Calu3 (cell line): ENCODE measurements around the gene RELB. TPM values are rescaled to one million over a fixed set of nuclear protein-coding genes. Genes with fewer than 3 reads are reported as not detected.

ENCODE experiments used
- Bru-seq: library from RNA; stranded (reverse); fragments of 400-500 nt; gene quantifications from one replicate; lab custom pipeline; 2021; lab: Mats Ljungman, UMichigan
- BruChase-seq, 2 experiments: library from RNA; stranded (reverse); fragments of 400-500 nt; gene quantifications; one replicate each; lab custom pipeline; 2021; lab: Mats Ljungman, UMichigan
- BruUV-seq: library from RNA; stranded (reverse); fragments of 400-500 nt; replicated peaks from 2 replicates; lab custom pipeline; 2021; lab: Mats Ljungman, UMichigan
- CTCF ChIA-PET: fragments of 300-600 bp; sonication (Branson Sonifier 250); formaldehyde crosslinking; loops from one replicate; lab custom pipeline; 2022; ENCODE audit warnings: antibody characterized with exemption; lab: Charles Lee
- DNase-seq: peaks from one replicate; pipeline ENCODE4 v3.0.0; 2022
- H3K27ac Mint-ChIP-seq: one replicate; pipeline ENCODE4 v1.8.0; 2022; ENCODE audit warnings: mixed read lengths; ENCODE audit not compliant: unreplicated experiment
- H3K27me3 Mint-ChIP-seq: one replicate; pipeline ENCODE4 v1.8.0; 2022; ENCODE audit warnings: mixed read lengths; ENCODE audit not compliant: unreplicated experiment
- H3K36me3 Mint-ChIP-seq: one replicate; pipeline ENCODE4 v1.8.0; 2022; ENCODE audit warnings: mild to moderate bottlenecking, moderate library complexity, mixed read lengths; ENCODE audit not compliant: insufficient read depth, unreplicated experiment
- H3K4me1 Mint-ChIP-seq: one replicate; pipeline ENCODE4 v1.8.0; 2022; ENCODE audit warnings: mild to moderate bottlenecking, low read depth, mixed read lengths; ENCODE audit not compliant: unreplicated experiment
- H3K4me3 Mint-ChIP-seq: one replicate; pipeline ENCODE4 v1.8.0; 2022; ENCODE audit warnings: mild to moderate bottlenecking, low read depth, moderate library complexity, mixed read lengths; ENCODE audit not compliant: unreplicated experiment
- H3K9me3 Mint-ChIP-seq: one replicate; pipeline ENCODE4 v1.8.0; 2022; ENCODE audit warnings: low read depth, mixed read lengths; ENCODE audit not compliant: unreplicated experiment
- intact Hi-C: fragments of 100-400 bp; cut with micrococcal nuclease; formaldehyde crosslinking; loops from one replicate; pipeline ENCODE4 v1.10.0; 2022; ENCODE audit not compliant: unreplicated experiment
- long read RNA-seq: library from polyadenylated mRNA; stranded (forward); transcript quantifications from one replicate; pipeline ENCODE4 v2.0.0, GENCODE V29; 2022
- total RNA-seq: library from RNA; stranded (reverse); gene quantifications from 2 replicates; pipeline ENCODE4 v1.2.3, GENCODE V29; 2022
- TF ChIP-seq, protein P1 (sequence below): fragments of 200-600 bp; IDR thresholded peaks from one replicate; pipeline ENCODE4 v1.8.0; 2022; ENCODE audit warnings: antibody characterized with exemption; ENCODE audit not compliant: unreplicated experiment

Gene RELB, protein sequence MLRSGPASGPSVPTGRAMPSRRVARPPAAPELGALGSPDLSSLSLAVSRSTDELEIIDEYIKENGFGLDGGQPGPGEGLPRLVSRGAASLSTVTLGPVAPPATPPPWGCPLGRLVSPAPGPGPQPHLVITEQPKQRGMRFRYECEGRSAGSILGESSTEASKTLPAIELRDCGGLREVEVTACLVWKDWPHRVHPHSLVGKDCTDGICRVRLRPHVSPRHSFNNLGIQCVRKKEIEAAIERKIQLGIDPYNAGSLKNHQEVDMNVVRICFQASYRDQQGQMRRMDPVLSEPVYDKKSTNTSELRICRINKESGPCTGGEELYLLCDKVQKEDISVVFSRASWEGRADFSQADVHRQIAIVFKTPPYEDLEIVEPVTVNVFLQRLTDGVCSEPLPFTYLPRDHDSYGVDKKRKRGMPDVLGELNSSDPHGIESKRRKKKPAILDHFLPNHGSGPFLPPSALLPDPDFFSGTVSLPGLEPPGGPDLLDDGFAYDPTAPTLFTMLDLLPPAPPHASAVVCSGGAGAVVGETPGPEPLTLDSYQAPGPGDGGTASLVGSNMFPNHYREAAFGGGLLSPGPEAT
- total RNA-seq, result 37.9 and 44.5 TPM in 2 replicates
- Bru-seq, nascent RNA, result percentile 69 among the genes with signal in this experiment
- percentile 75 among the genes with signal in this experiment for BruChase-seq, experiment 1, labeled RNA remaining after a 6-hour chase
- BruChase-seq, experiment 2, labeled RNA remaining after a 2-hour chase, result percentile 86 among the genes with signal in this experiment
- long read RNA-seq, transcript RELB-202 (11 exons, 2,219 nt), result major isoform, 16 of 24 reads
- long read RNA-seq, partial matches to known transcripts, result 7 of 24 reads
- long read RNA-seq, other reads (novel, unspliced or antisense), result 1 of 24 reads

DNA sequence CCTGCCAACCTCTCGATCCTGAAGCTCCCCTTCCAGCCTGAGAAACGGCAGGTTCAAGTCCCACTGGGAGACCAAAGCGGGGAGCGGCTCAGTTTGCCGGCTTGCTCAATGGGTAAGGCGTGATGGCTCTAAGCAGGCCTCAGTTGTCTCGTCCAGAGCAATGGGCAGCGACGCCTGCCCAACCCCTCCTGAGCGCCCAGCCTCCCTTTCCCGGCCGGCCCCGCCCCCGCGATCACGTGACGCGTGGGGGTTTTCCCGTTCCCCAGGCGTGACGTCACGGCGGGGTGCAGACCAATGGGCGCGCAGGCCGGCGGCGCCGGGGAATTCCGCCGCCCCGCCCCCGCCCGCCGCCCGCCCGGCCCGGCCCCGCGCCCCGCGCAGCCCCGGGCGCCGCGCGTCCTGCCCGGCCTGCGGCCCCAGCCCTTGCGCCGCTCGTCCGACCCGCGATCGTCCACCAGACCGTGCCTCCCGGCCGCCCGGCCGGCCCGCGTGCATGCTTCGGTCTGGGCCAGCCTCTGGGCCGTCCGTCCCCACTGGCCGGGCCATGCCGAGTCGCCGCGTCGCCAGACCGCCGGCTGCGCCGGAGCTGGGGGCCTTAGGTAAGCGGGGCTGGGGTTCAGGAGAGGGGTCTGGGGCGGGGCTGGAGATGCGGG, at the start of gene RELB:
RELB (plus strand) TSS at position 378 of the 653 bp plus-strand sequence; CDS start at position 494, 116 bp downstream.
- H3K9me3 Mint-ChIP-seq, result no peaks in the 10 kb centered on the region
- H3K27me3 Mint-ChIP-seq, result no peaks in the 10 kb centered on the region
- peak within 1 kb of the TSS; percentile 75 for H3K4me3 Mint-ChIP-seq
- peaks cover 9% of the 10 kb centered on the region for H3K4me1 Mint-ChIP-seq
- peak within 1 kb of the TSS; percentile 78 for H3K27ac Mint-ChIP-seq
- H3K36me3 Mint-ChIP-seq, result peaks cover 31% of the 10 kb centered on the region
- intact Hi-C loops, result no loop called here
- CTCF ChIA-PET, result interaction anchor here (0.6 to 1.2 kb wide), 6 partner anchors 26 to 841 kb away, joined by 3 to 8 read pairs (median 3); partner anchors contain the start of genes BLOC1S3 and TRAPPC6A
- peak; percentile 99 for DNase-seq
- TF ChIP-seq, protein P1, sequence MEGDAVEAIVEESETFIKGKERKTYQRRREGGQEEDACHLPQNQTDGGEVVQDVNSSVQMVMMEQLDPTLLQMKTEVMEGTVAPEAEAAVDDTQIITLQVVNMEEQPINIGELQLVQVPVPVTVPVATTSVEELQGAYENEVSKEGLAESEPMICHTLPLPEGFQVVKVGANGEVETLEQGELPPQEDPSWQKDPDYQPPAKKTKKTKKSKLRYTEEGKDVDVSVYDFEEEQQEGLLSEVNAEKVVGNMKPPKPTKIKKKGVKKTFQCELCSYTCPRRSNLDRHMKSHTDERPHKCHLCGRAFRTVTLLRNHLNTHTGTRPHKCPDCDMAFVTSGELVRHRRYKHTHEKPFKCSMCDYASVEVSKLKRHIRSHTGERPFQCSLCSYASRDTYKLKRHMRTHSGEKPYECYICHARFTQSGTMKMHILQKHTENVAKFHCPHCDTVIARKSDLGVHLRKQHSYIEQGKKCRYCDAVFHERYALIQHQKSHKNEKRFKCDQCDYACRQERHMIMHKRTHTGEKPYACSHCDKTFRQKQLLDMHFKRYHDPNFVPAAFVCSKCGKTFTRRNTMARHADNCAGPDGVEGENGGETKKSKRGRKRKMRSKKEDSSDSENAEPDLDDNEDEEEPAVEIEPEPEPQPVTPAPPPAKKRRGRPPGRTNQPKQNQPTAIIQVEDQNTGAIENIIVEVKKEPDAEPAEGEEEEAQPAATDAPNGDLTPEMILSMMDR, result no peak
- no TSS peak for BruUV-seq

DNA sequence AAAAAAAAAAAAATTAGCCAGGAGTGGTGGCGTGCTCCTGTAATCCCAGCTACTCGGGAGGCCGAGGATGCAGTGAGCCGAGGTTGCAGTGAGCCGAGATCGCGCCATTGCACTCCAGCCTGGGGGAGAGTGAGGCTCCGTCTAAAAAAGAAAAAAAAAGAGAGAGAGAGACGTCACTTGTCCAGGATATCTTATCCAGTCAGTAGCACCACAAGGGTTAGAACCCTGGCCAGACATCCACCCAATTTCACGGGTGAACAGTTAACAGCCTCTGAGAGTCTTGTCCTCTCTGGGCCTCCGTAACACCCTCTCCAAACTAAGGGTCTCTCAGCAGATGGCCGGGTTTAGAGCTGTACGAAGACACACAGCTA, 47.0 kb upstream of the RELB start:
- Mint-ChIP-seq H3K9me3 (no peaks in the 10 kb centered on the region), H3K27me3 (no peaks in the 10 kb centered on the region), H3K4me1 (peaks cover 16% of the 10 kb centered on the region), H3K36me3 (peaks cover 28% of the 10 kb centered on the region), H3K4me3 (peak overlapping the region; percentile 88), H3K27ac (peak overlapping the region; percentile 96)
- CTCF ChIA-PET, result interaction anchor here (0.7 to 1.6 kb wide), 4 partner anchors 27 to 230 kb away, joined by 3 to 4 read pairs (median 4); partner anchors contain the start of gene APOE
- TF ChIP-seq, protein P1, result no peak
- DNase-seq, result no peak
- intact Hi-C loops, result no loop called here
- no TSS peak for BruUV-seq

DNA sequence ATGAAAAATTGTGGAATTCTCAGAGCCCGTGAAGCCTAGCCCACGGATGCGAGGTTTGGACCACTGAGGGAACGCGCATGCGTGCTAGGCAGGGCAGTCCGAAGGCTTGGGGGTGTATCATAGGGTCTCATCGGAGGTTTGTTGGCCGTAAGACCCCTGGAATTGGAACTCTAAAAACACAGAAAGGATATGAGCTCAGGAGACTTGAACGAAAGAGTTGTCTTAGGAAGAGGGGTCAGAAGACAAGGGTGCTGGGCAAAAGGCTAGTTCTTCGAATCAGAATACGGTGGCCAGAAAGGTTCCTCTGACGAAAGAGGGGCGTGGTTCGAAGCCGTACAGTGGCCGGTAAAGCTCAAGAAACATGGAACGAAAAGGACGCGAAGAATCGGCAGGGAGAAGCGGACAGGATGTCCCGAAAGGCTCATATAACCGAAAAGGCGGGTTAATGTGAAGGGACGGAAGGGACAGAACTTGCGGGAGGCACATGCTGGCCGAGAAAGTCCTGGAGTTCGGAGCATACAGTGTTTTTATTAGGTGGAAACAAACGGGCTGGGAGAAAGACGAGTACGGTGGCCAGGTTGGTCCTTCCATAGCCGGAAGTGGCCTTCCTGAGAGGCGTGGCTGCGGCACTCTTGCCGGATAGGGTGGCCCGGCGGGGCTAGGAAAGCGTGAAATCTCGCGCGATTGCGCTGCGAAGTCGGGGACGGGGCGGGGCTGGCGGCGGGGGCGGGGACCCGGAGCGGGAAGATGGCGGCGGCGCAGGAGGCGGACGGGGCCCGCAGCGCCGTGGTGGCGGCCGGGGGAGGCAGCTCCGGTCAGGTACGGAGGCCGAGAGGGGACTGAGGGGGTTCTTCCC, 46.4 kb upstream of the RELB start, which contains the start of gene CLPTM1:
CLPTM1 (plus strand) TSS at position 732 of the 856 bp plus-strand sequence; CDS start at position 748, 16 bp downstream.
- Mint-ChIP-seq H3K27me3 (no peaks in the 10 kb centered on the region), H3K36me3 (peaks cover 28% of the 10 kb centered on the region), H3K9me3 (no peaks in the 10 kb centered on the region), H3K4me3 (peak within 1 kb of the TSS; percentile 88), H3K4me1 (peaks cover 16% of the 10 kb centered on the region), H3K27ac (peak within 1 kb of the TSS; percentile 96)
- BruUV-seq, result TSS peak; percentile 87
- TF ChIP-seq, protein P1, result no peak
- CTCF ChIA-PET, result interaction anchor here (0.6 to 1.6 kb wide), 5 partner anchors 44 to 231 kb away, joined by 3 to 4 read pairs (median 3); partner anchors contain the start of gene APOE
- intact Hi-C loops, result no loop called here
- peak; percentile 98 for DNase-seq
